ENCODE results near the gene NFATC2IP.
"Not testable (repeated sequence)": the region's sequence is repeated elsewhere in the genome, so short reads cannot be mapped to it uniquely, and the experiment has no call there.

Gene NFATC2IP

DNA sequence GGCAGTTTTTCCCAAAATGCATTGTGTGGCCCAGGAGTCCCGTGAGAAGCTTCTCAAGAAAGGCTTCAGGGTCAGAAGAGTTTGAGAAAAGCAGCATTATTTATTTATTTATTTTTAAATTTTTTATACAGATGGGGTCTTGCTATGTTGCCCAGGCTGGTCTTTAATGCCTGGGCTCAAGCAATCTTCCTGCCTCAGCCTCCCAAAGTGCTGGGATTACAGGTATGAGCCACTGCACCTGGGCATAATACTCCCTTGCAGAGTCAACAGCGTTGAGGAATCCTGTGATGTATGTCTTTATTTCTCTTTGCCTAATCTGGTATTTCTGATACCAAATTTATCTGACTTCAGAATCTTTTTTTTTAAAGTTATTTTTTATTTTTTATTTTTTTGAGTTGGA lies 49.3 kb downstream of the NFATC2IP start:
- no peak for DNase-seq

DNA sequence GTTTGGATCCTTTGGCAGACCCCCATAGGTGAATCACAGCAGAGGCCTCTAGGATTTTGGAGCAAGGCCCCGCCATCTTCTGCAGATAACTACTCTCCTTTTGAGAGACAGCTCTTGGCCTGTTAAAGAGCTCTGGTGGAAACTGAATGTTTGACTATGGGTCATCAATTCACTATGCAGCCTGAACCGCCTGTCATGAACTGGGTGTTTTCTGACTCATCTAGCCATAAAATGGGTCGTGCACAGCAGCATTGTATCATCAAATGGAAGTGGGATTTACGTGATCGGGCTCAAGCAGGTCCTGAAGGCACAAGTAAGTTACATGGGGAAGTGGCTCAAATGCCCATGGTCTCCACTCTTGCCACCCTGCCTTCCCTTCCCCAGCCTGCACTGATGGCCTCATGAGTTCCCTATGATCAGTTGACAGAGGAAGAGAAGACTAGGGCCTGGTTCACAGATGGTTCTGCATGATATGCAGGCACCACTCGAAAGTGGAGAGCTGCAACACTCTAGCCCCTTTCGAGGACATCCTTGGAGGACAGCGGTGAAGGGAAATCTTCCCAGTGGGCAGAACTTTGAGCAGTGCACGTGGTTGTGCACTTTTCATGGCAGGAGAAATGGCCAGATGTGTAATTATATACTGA lies 53.9 kb downstream of the NFATC2IP start:
- DNase-seq: not testable (repeated sequence)

DNA sequence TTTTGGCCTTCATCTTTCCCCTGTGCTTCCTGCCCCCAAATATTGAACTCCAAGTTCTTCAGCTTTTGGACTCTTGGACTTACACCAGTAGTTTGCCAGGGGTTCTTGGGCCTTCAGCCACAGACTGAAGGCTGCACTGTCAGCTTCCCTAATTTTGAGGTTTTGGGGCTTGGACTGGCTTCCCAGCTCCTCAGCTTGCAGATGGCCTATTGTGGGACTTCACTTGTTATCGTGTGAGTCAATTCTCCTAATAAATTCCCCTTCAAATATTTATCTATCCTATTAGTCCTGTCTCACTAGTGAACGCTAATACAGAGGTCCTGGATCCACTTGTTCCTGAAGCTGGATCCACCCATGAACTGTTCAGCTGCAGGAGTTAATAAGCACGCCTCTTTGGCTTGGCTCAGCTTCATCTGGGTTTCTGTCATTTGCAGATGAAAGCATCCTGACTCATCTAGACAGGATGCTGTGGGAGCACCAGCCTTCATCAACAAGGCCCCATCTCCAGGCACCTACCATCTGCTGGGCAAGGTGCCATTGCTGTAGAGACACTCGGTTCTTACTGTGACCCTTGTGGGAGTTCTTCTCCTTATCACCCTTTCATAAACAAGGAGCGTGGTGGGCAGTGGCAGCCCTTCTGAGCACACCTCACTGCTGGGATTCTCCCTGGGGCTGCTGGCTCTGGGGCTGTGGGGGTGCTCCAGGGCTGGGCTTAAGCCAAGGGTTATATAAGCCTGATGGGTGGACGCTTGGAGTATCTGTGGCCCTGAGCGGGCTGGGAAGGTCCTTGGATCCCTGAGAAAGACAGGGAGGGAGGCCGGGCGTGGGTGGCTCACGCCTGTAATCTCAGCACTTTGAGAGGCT lies 57.2 kb downstream of the NFATC2IP start:
- peak; percentile 63 for DNase-seq

DNA sequence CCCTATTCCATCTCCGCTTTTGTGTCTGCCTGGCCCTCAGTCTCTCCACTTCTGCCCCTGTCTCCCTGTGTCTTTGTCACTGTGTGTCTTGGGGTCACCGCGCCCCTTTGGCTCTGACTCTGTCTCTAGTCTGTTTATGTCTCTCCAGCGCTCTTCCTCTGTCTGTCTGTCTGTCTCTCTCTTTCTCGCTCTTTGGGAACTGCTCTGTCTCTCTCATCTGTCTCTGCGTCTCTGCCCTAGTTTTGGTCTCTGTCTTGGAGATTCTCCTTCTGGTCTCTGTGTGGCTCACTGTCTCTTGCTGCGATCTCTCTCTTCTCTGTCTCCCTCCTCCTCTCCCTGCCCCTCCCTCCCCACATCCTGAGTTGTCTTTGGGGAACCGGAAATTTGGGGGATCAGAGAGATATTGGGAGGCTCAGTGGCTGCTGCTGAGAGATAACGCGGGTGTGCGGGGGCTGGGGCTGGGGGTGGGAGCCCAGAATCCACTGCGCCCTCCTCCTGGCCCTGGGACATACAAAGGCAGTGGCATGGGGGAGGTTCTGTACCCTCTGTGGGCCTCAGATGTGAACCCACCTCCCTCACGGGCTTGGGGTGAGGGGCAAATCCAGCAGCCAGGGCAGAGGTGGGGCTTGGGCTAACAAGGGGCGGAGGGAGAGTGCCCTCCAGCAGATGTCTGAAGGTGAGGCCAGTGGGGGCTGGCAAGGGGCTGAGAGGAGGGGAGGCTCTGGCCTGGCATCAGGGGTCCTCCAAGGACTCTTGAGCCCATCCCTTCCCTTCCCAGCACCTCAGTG lies 58.5 kb downstream of the NFATC2IP start:
- DNase-seq: no peak

DNA sequence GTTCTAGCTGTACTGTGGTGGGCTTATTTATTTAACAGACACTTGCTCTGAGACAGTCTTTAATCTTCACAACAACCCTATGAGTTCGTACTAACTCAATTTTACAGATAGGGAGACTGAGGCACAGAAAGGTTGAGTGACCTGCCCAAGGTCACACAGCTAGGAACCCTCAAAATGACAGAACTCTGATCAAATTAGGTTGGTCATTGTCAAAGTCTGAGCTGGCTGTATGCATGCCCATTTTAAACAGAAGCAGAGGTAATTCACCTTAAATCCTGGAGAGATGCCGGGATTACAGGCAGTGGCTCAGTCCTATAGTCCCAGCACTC lies 59.1 kb downstream of the NFATC2IP start:
- DNase-seq: no peak

DNA sequence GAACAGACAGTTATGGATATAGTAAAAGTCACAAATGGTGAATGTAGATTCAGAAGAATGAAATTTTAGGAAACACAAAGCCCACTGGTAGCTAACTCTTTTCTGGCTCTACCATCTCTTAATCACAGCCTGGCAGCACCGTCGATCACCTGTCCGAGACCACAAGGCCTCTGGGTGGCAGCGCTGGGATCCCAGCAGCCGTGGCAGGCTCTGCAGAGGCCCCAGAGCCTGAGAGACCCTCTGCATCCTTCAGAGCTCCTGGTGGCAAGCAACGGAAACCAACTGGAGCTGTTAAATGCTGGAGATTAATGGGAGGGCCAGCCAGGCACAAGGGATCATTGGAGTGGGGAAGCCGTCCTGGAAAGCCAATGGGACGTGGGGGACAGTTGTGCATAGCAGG lies 60.4 kb downstream of the NFATC2IP start:
- DNase-seq: no peak

DNA sequence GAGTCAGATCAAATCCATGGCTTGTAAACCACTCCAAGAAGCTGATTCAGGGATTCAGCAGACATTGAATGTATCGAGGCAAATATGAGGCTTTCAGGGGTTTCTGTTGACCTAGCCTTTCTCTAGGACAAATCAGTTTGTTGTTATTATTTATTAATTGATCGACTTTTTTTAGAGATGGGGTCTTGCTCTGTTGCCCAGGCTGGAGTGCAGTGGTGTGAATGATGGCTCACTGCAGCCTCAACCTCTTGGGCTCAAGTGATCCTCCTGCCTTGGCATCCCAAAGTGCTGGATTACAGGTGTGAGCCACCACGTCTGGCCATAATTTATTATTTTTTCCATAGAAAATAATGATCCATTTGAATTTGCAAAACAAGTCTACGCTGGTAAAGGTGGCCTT lies 61.1 kb downstream of the NFATC2IP start:
- no peak for DNase-seq

DNA sequence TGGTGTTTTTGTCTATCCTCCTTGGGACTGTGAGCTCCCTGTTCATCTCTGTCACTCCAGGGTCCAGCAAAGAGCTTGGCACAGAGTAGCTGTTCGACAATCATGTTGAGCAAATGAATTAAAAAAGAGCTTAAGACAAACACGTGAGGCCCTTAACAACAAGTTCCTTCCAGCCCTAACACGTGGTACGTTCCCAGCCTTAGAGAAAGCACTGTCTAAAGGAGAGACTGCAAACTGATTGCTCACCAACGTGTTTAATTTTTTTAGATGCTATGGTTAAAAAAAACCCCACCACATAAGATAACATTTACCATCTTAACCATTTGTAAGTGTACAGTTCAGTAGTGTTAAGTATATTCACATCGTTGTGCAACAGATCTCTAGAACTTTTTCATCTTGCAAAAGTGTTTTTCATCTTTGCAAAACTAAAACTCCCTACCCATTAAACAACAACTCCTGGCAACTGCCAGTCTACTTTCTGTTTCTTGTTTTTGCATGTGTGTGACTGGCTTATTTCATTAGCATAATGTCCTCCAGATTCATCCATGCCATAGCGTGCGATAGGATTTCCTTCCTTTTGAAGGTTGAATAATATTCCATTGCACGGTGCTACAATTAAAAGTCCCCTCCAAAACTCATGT lies 62.3 kb downstream of the NFATC2IP start:
- DNase-seq: no peak

DNA sequence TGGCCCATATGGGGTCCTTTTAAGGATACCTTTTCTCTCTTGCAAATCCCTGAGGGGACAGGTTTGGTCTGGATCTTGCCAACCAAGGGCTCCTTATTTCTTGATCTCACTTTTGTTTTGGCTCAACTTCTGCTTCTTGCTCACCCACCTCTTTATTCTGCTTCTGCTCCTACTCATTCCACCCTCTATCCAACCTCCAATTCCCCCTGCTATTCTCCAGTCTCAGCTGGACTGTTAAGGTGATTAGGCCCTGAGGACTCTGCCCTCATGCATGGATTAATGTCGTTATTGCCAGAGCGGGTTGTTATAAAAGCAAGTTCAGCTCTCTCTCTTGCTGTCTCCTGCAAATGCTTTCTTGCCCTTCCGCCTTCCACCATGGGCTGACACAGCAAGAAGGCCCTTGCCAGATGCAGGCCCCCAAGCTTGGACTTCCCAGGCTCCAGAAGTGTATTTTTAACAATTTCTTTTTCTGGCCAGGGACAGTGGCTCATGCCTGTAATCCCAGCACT lies 63.9 kb downstream of the NFATC2IP start:
- DNase-seq: no peak
